DND-41 (cell line): ENCODE results near the gene OSGEPL1.

Experiments used
- ATAC-seq: fragments of 200-7000 bp; cut with Tn5 transposase; 3 replicates; pipeline ENCODE4 v1.9.1; 2021; ENCODE audit warnings: low read depth; ENCODE audit not compliant: insufficient read depth
- DNase-seq: peaks from one replicate; pipeline ENCODE4 v3.0.0-alpha.2; 2020
- H2AFZ ChIP-seq: 2 replicates; pipeline ENCODE4 v1.6.0; 2012; ENCODE audit warnings: low read depth, low read length
- H3K27ac ChIP-seq: 2 replicates; pipeline ENCODE4 v1.5.1; 2012; ENCODE audit warnings: low read length, inconsistent platforms
- H3K27me3 ChIP-seq: fragments of 200-600 bp; sonication (generic); 2 replicates; pipeline ENCODE4 v1.6.0; 2012; ENCODE audit warnings: low read length, mild to moderate bottlenecking, inconsistent platforms; ENCODE audit not compliant: insufficient read depth, poor library complexity
- H3K36me3 ChIP-seq: 2 replicates; pipeline ENCODE4 v1.5.1; 2012; ENCODE audit warnings: low read length, inconsistent platforms; ENCODE audit not compliant: insufficient read depth
- H3K4me1 ChIP-seq: 2 replicates; pipeline ENCODE4 v1.5.1; 2012; ENCODE audit warnings: mild to moderate bottlenecking, low read length; ENCODE audit not compliant: insufficient read depth
- H3K4me2 ChIP-seq: 2 replicates; pipeline ENCODE4 v1.6.0; 2012; ENCODE audit warnings: mild to moderate bottlenecking, moderate library complexity, low read length, inconsistent platforms; ENCODE audit not compliant: insufficient read depth
- H3K4me3 ChIP-seq, 2 experiments: fragments of 200-600 bp in 1 of 2; shearing (Covaris generic) in 1 of 2; 2 replicates each; pipeline ENCODE4 v1.5.1; 2012 to 2016; ENCODE audit warnings: inconsistent platforms in 2 of 2, low read length in 2 of 2, mild to moderate bottlenecking in 2 of 2, low read depth in 1 of 2, moderate library complexity in 1 of 2
- H3K79me2 ChIP-seq: 2 replicates; pipeline ENCODE4 v1.6.0; 2012; ENCODE audit warnings: low read length, inconsistent platforms; ENCODE audit not compliant: insufficient read depth
- H3K9ac ChIP-seq: 2 replicates; pipeline ENCODE4 v1.6.0; 2012; ENCODE audit warnings: low read depth, mild to moderate bottlenecking, inconsistent platforms, low read length, moderate library complexity
- H3K9me3 ChIP-seq: 2 replicates; pipeline ENCODE4 v1.5.1; 2012; ENCODE audit warnings: low read length, moderate library complexity, mild to moderate bottlenecking, inconsistent platforms; ENCODE audit not compliant: insufficient read depth, severe bottlenecking
- H4K20me1 ChIP-seq: 2 replicates; pipeline ENCODE4 v1.6.0; 2012; ENCODE audit warnings: low read length; ENCODE audit not compliant: insufficient read depth
- EZH2 ChIP-seq: IDR thresholded peaks from 3 replicates; pipeline ENCODE4 v1.6.1; 2012; ENCODE audit warnings: borderline replicate concordance, low read depth, mild to moderate bottlenecking, moderate library complexity, low read length, inconsistent platforms; ENCODE audit not compliant: severe bottlenecking
- TF ChIP-seq, protein P1 (sequence below): IDR thresholded peaks from 2 replicates; pipeline ENCODE4 v1.5.1; 2012; ENCODE audit warnings: borderline replicate concordance, low read length, moderate library complexity, mild to moderate bottlenecking; ENCODE audit not compliant: poor library complexity, severe bottlenecking; ENCODE audit errors: extremely low read depth

The OSGEPL1 gene

DNA sequence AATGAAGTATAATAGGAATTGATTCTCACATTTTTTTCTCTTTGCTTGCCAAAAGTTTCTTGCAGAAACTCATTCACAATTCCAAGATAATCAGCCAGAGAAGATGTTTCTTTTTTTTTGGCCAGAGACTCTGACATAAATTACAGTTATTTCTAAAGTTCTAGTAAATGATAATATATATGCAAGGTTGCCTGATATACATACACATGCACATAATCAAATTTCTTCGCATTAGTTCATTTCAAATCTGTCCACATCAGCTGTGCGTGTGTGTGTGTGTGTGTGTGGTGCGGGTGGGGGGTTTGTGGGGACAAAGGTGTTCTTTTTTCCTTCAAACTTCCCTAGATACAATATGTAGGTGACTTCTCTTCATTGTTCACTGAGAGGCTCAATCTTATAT, 33.2 kb downstream of the OSGEPL1 start:
- H3K9me3 ChIP-seq, result no peaks in the 10 kb centered on the region
- ATAC-seq (no peak), DNase-seq (no peak)
- no peak overlapping the region for H3K4me3 ChIP-seq
- H3K4me1 ChIP-seq, result no peaks in the 10 kb centered on the region
- H3K27me3 ChIP-seq, result no peaks in the 10 kb centered on the region
- H3K4me2 ChIP-seq, result no peak overlapping the region
- TF ChIP-seq, protein P1, sequence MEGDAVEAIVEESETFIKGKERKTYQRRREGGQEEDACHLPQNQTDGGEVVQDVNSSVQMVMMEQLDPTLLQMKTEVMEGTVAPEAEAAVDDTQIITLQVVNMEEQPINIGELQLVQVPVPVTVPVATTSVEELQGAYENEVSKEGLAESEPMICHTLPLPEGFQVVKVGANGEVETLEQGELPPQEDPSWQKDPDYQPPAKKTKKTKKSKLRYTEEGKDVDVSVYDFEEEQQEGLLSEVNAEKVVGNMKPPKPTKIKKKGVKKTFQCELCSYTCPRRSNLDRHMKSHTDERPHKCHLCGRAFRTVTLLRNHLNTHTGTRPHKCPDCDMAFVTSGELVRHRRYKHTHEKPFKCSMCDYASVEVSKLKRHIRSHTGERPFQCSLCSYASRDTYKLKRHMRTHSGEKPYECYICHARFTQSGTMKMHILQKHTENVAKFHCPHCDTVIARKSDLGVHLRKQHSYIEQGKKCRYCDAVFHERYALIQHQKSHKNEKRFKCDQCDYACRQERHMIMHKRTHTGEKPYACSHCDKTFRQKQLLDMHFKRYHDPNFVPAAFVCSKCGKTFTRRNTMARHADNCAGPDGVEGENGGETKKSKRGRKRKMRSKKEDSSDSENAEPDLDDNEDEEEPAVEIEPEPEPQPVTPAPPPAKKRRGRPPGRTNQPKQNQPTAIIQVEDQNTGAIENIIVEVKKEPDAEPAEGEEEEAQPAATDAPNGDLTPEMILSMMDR, result no peak
- no peak for TF ChIP-seq EZH2
- no peak overlapping the region for H3K9ac ChIP-seq
- no peak overlapping the region for H3K27ac ChIP-seq
- no peaks in the 10 kb centered on the region for H4K20me1 ChIP-seq
- H3K79me2 ChIP-seq, result no peaks in the 10 kb centered on the region
- H3K36me3 ChIP-seq, result no peaks in the 10 kb centered on the region
- no peak overlapping the region for H2AFZ ChIP-seq

DNA sequence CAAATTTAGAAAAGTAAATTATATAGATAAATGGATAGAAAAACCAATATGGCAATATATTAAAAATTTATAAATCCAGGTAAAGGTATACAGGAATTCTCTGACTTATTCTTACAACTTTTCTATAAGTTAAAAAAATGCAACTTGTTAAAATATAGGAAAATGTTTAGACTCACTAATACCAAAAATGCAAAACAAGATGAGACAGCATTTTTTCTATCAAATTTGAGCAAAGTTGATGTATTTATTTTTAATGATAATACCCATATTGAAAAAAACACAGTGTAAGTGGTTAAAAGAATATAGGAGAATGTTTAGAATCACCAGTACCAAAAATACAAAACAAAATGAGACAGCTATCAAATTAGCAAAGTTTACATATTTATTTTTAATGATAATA, 35.7 kb downstream of the OSGEPL1 start:
- Histone ChIP-seq H3K27ac (no peak overlapping the region), H4K20me1 (no peaks in the 10 kb centered on the region), H3K4me3 (no peak overlapping the region), H2AFZ (no peak overlapping the region), H3K4me1 (no peaks in the 10 kb centered on the region), H3K36me3 (no peaks in the 10 kb centered on the region), H3K79me2 (no peaks in the 10 kb centered on the region), H3K27me3 (no peaks in the 10 kb centered on the region), H3K4me2 (no peak overlapping the region), H3K9me3 (no peaks in the 10 kb centered on the region), H3K9ac (no peak overlapping the region)
- ATAC-seq (no peak), DNase-seq (no peak)
- TF ChIP-seq EZH2, result no peak
- TF ChIP-seq, protein P1, result no peak

DNA sequence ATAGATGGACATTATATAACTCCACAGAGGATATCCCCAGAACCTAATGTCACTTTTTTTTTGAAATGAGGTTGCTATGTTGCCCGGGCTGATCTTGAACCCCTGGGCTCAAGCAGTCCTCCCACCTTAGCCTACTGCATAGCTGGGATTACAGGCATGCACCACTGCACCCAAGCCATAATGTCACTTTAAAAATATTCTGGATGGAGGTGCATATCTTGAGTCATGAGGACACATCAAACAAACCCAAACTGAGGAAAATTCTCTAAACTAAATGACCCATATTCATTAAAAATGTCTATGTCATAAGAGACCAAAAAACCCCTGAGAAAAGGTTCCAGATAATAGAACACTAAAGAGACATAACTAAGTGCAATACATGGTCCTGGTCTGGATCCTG, 36.3 kb downstream of the OSGEPL1 start:
- Histone ChIP-seq H2AFZ (no peak overlapping the region), H4K20me1 (no peaks in the 10 kb centered on the region), H3K9me3 (no peaks in the 10 kb centered on the region), H3K4me3 (no peak overlapping the region), H3K36me3 (no peaks in the 10 kb centered on the region), H3K4me2 (no peak overlapping the region), H3K4me1 (no peaks in the 10 kb centered on the region), H3K27me3 (no peaks in the 10 kb centered on the region), H3K9ac (no peak overlapping the region), H3K79me2 (no peaks in the 10 kb centered on the region), H3K27ac (no peak overlapping the region)
- ATAC-seq, result no peak
- no peak for TF ChIP-seq EZH2
- TF ChIP-seq, protein P1, result no peak
- DNase-seq, result no peak

DNA sequence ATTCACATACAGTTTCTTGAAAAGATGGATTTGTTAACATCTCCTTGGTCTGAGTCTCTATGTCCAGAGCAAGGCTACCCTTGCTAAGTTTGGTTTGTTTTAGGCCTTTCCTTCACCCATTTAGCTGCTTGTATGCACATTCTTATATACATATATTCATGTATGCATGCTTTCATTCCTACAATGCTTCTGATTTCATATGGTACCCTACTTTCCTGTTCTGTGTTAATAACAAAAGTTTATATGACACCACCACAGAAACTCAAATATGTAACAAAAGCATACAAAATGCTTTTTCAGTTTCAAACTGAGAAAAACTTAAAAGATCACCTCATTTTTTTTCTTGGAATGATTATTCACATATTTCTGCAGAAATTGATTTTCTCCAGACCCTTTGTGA, 39.4 kb downstream of the OSGEPL1 start:
- Histone ChIP-seq H3K9ac (no peak overlapping the region), H4K20me1 (no peaks in the 10 kb centered on the region), H3K4me3 (no peak overlapping the region), H3K27ac (no peak overlapping the region), H3K79me2 (no peaks in the 10 kb centered on the region), H3K4me1 (no peaks in the 10 kb centered on the region), H3K27me3 (no peaks in the 10 kb centered on the region), H3K9me3 (no peaks in the 10 kb centered on the region), H3K36me3 (no peaks in the 10 kb centered on the region), H3K4me2 (no peak overlapping the region), H2AFZ (no peak overlapping the region)
- ATAC-seq (no peak), DNase-seq (no peak)
- TF ChIP-seq EZH2, result no peak
- TF ChIP-seq, protein P1, result no peak
